Measurements from ENCODE around the gene P2RX6.

GRCh38 chr22:20998411-20999336 is 16.3 kb upstream of the P2RX6 start:
- TF ChIP-seq POLR2AphosphoS5 (IDR thresholded peaks at IDR 0.05) = peak in 1 of 4 donors; percentile 4
- TF ChIP-seq CTCF (IDR thresholded peaks at IDR 0.05) = no peak
- TF ChIP-seq EP300 (IDR thresholded peaks at IDR 0.05) = no peak
- TF ChIP-seq POLR2A (IDR thresholded peaks at IDR 0.05) = no peak
